ENCODE measurements around the gene VTI1A. TPM values are rescaled to one million over a fixed set of nuclear protein-coding genes. Genes with fewer than 3 reads are reported as not detected.
A peak's percentile ranks its signal among the peaks of the same experiment; 100 is the strongest.

Gene VTI1A
- total and polyA plus RNA-seq, 4 donors, result 5.5 to 26.9 (median 13.1) TPM

- Histone ChIP-seq H3K27me3 (ENCODE audit: control insufficient read depth in 4 of 4, insufficient read depth in 4 of 4, low read length in 3 of 4) (no peaks in the 10 kb centered on the region), H3K27ac (ENCODE audit: low read depth in 1 of 2, low read length in 2 of 2) (peak overlapping the region; percentile 69 to 72), H3K4me1 (ENCODE audit: control insufficient read depth in 4 of 4, insufficient read depth in 4 of 4, low read length in 3 of 4) (peaks cover 2 to 56% (median 43%) of the 10 kb centered on the region in 4 donors), H3K9ac (ENCODE audit: low read depth in 1 of 2, low read length in 2 of 2) (no peak overlapping the region), H3K36me3 (ENCODE audit: control insufficient read depth in 4 of 4, insufficient read depth in 3 of 4, low read depth in 1 of 4, low read length in 3 of 4) (no peaks in the 10 kb centered on the region), H3K4me3 (ENCODE audit: low read depth in 1 of 3, low read length in 3 of 3) (no peak overlapping the region), H3K9me3 (ENCODE audit: control insufficient read depth in 4 of 4, low read length in 3 of 4) (no peaks in the 10 kb centered on the region)
- DNase-seq (ENCODE audit: low spot score), result no peak
- TF ChIP-seq NR2F2 (IDR thresholded peaks at IDR 0.05), result no peak
- TF ChIP-seq CTCF (IDR thresholded peaks at IDR 0.05; ENCODE audit: low read depth, low read length, missing input control), result no peak
- peak; percentile 26 to 28 for TF ChIP-seq RAD21 (IDR thresholded peaks at IDR 0.05)
- TF ChIP-seq RXRA (IDR thresholded peaks at IDR 0.05), result peak; percentile 74 to 90
- TF ChIP-seq HNF4A (conservative IDR thresholded peaks at IDR 0.05), result peak; percentile 61 to 77
- TF ChIP-seq SP1 (IDR thresholded peaks at IDR 0.05), result peak; percentile 35
- peak; percentile 27 for TF ChIP-seq YY1 (IDR thresholded peaks at IDR 0.05)
- no peak for TF ChIP-seq GABPA (IDR thresholded peaks at IDR 0.05 in 1 of 2, conservative IDR thresholded peaks at IDR 0.05 in 1 of 2)
- no peak for TF ChIP-seq FOXA1 (IDR thresholded peaks at IDR 0.05)
- TF ChIP-seq, protein P1, sequence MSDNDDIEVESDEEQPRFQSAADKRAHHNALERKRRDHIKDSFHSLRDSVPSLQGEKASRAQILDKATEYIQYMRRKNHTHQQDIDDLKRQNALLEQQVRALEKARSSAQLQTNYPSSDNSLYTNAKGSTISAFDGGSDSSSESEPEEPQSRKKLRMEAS (IDR thresholded peaks at IDR 0.05), result peak; percentile 66
- TF ChIP-seq FOXA2 (IDR thresholded peaks at IDR 0.05), result peak; percentile 27
- no peak for TF ChIP-seq TAF1 (conservative IDR thresholded peaks at IDR 0.05)
- TF ChIP-seq, protein P2, sequence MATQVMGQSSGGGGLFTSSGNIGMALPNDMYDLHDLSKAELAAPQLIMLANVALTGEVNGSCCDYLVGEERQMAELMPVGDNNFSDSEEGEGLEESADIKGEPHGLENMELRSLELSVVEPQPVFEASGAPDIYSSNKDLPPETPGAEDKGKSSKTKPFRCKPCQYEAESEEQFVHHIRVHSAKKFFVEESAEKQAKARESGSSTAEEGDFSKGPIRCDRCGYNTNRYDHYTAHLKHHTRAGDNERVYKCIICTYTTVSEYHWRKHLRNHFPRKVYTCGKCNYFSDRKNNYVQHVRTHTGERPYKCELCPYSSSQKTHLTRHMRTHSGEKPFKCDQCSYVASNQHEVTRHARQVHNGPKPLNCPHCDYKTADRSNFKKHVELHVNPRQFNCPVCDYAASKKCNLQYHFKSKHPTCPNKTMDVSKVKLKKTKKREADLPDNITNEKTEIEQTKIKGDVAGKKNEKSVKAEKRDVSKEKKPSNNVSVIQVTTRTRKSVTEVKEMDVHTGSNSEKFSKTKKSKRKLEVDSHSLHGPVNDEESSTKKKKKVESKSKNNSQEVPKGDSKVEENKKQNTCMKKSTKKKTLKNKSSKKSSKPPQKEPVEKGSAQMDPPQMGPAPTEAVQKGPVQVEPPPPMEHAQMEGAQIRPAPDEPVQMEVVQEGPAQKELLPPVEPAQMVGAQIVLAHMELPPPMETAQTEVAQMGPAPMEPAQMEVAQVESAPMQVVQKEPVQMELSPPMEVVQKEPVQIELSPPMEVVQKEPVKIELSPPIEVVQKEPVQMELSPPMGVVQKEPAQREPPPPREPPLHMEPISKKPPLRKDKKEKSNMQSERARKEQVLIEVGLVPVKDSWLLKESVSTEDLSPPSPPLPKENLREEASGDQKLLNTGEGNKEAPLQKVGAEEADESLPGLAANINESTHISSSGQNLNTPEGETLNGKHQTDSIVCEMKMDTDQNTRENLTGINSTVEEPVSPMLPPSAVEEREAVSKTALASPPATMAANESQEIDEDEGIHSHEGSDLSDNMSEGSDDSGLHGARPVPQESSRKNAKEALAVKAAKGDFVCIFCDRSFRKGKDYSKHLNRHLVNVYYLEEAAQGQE (IDR thresholded peaks at IDR 0.05), result no peak
- no peak for TF ChIP-seq HNF4G (IDR thresholded peaks at IDR 0.05)
- TF ChIP-seq EGR1 (IDR thresholded peaks at IDR 0.05; ENCODE audit: low read depth in 2 of 2), result peak in 1 of 2 donors; percentile 17
- TF ChIP-seq, protein P3, sequence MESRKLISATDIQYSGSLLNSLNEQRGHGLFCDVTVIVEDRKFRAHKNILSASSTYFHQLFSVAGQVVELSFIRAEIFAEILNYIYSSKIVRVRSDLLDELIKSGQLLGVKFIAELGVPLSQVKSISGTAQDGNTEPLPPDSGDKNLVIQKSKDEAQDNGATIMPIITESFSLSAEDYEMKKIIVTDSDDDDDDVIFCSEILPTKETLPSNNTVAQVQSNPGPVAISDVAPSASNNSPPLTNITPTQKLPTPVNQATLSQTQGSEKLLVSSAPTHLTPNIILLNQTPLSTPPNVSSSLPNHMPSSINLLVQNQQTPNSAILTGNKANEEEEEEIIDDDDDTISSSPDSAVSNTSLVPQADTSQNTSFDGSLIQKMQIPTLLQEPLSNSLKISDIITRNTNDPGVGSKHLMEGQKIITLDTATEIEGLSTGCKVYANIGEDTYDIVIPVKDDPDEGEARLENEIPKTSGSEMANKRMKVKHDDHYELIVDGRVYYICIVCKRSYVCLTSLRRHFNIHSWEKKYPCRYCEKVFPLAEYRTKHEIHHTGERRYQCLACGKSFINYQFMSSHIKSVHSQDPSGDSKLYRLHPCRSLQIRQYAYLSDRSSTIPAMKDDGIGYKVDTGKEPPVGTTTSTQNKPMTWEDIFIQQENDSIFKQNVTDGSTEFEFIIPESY (IDR thresholded peaks at IDR 0.05), result no peak
- TF ChIP-seq, protein P4, sequence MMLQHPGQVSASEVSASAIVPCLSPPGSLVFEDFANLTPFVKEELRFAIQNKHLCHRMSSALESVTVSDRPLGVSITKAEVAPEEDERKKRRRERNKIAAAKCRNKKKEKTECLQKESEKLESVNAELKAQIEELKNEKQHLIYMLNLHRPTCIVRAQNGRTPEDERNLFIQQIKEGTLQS (IDR thresholded peaks at IDR 0.05), result peak; percentile 19
- TF ChIP-seq JUND (IDR thresholded peaks at IDR 0.05), result peak in 1 of 2 donors; percentile 68
- 12% methylated on average over 3 of the region's 3 CpGs for WGBS
These were observed 294.9 kb downstream of the VTI1A start for GRCh38 chr10:112741830-112742402.

Data from liver (tissue), 9 donors.